Natural killer cell (primary cell): Measurements from ENCODE around the gene TTF1. TPM values are rescaled to one million over a fixed set of nuclear protein-coding genes. Genes with fewer than 3 reads are reported as not detected.

ENCODE experiments used
- ATAC-seq, 3 donors: fragments of 150-1000 bp in 2 of 3; fragments of 200-7000 bp in 1 of 3; cut with Tn5 transposase; 1 replicate in 1 of 3; 2 replicates in 2 of 3; pipeline ENCODE4 v1.10.0; 2021; ENCODE audit warnings: mild to moderate bottlenecking in 2 of 3, moderate library complexity in 2 of 3
- DNase-seq, 2 donors: peaks; one replicate each; pipeline versions ENCODE4 v3.0.0 to v3.0.0-alpha.2; 2013 to 2021; ENCODE audit warnings: mixed read lengths in 1 of 2
- H3K27ac ChIP-seq: one replicate; pipeline ENCODE4 v1.5.1; 2013; ENCODE audit warnings: mild to moderate bottlenecking, low read length
- H3K27me3 ChIP-seq: one replicate; pipeline ENCODE4 v1.6.1; 2013; ENCODE audit warnings: low read length; ENCODE audit not compliant: control insufficient read depth, insufficient read depth
- H3K36me3 ChIP-seq: one replicate; pipeline ENCODE4 v1.6.1; 2013; ENCODE audit warnings: low read length; ENCODE audit not compliant: control insufficient read depth, insufficient read depth
- H3K4me1 ChIP-seq: one replicate; pipeline ENCODE4 v1.6.1; 2013; ENCODE audit warnings: low read length; ENCODE audit not compliant: control insufficient read depth, insufficient read depth
- H3K4me3 ChIP-seq: one replicate; pipeline ENCODE4 v1.5.1; 2013; ENCODE audit warnings: low read length
- H3K9me3 ChIP-seq: one replicate; pipeline ENCODE4 v1.6.1; 2013; ENCODE audit warnings: low read length; ENCODE audit not compliant: control insufficient read depth, insufficient read depth
- H3K27ac Mint-ChIP-seq, 2 donors: one replicate each; pipeline ENCODE4 v1.8.0; 2022; ENCODE audit warnings: mild to moderate bottlenecking in 2 of 2, mixed read lengths in 2 of 2, moderate library complexity in 1 of 2
- H3K27me3 Mint-ChIP-seq, 2 donors: one replicate each; pipeline ENCODE4 v1.8.0; 2022; ENCODE audit warnings: low read depth in 2 of 2, mixed read lengths in 2 of 2
- H3K36me3 Mint-ChIP-seq: one replicate; pipeline ENCODE4 v1.8.0; 2022; ENCODE audit warnings: mixed read lengths
- H3K4me1 Mint-ChIP-seq, 2 donors: one replicate each; pipeline ENCODE4 v1.8.0; 2022; ENCODE audit warnings: mixed read lengths in 2 of 2
- H3K4me3 Mint-ChIP-seq: one replicate; pipeline ENCODE4 v1.8.0; 2022; ENCODE audit warnings: mild to moderate bottlenecking, moderate library complexity, mixed read lengths
- H3K9me3 Mint-ChIP-seq, 2 donors: one replicate each; pipeline ENCODE4 v1.8.0; 2022; ENCODE audit warnings: mixed read lengths in 2 of 2
- WGBS: methylation state at CpG from one replicate; pipeline ENCODE4 v1.1.7; 2013; ENCODE audit warnings: missing lambda C conversion rate; ENCODE audit not compliant: insufficient coverage; 5-methylcytosine and 5-hydroxymethylcytosine counted together
- intact Hi-C: fragments of 100-400 bp; cut with micrococcal nuclease; formaldehyde crosslinking; loops from one replicate; pipeline ENCODE4 v1.14.2; 2022
- total RNA-seq, 4 donors: library from RNA; stranded (reverse); fragments of 120-200 nt in 1 of 4; gene quantifications; one replicate each; pipeline versions ENCODE4 v1.2.3 to v1.2.4, GENCODE V29; 2013 to 2022
- TF ChIP-seq, protein P1 (sequence below): fragments of 200-600 bp; IDR thresholded peaks from one replicate; pipeline ENCODE4 v1.8.0; 2022; ENCODE audit warnings: antibody characterized with exemption

TTF1 gene
- total RNA-seq, 3 donors from 2014 or later (not counting 1 experiment from before 2014, with no cell fraction given) = 11.2 to 14.5 (median 12.9) TPM

DNA sequence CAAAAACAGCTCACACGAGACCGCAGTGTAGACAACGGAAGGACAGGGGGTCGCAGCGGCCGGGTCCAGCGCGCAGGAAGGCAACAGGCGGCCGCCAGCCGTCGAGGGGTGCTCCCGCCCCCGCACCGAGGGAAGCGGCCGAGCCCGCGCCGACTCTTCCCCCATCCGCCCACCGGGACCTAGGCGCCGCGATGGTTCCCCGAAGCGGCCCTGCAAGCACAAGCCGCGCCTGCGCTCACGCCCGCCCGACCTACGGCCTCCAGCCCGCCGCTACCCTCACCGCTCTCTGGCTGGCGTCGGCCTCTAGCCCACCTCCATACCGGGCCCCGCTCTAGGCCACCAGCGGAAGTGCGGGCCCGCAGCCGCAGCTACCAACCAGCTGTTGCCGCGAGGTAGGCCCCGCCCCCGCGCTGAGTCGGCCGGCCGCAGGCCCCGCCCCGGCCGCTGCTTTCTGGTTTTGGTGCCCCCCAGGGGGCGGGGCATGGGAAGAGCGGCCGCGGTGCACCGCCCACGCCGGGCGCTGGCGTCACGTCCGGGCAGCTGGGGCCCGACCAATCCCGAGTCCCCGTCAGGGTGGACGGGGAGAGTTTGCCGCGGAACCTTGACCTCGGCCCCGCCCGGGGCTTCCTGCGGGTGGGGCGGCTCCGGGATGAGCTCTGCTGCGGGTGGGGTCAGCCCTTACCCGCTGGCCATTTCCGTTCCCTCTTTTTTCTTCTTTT lies 51.8 kb downstream of the TTF1 start, which contains the start of gene SETX:
Gene SETX, minus strand, starts transcription at position 350 of the 719 bp plus-strand sequence. CDS start 5,558 bp downstream, outside the sequence.
- under 1% methylated on average over 82 of the region's 82 CpGs for WGBS
- H3K4me1 ChIP-seq = peaks cover 45% of the 10 kb centered on the region
- H3K4me3 ChIP-seq = peak within 1 kb of the TSS; percentile 95
- H3K4me3 Mint-ChIP-seq = peak within 1 kb of the TSS; percentile 96
- peaks cover 36 to 45% of the 10 kb centered on the region in 2 donors for H3K4me1 Mint-ChIP-seq
- ATAC-seq = peak; percentile 81 to 92 (median 85)
- H3K9me3 Mint-ChIP-seq = no peaks in the 10 kb centered on the region
- intact Hi-C loops = loop anchor here (10.0 kb wide), 3 partner anchors 50 to 1120 kb away; partner anchors contain the start of gene TTF1
- H3K36me3 Mint-ChIP-seq = peaks cover 13% of the 10 kb centered on the region
- no peaks in the 10 kb centered on the region for H3K27me3 Mint-ChIP-seq
- peak within 1 kb of the TSS; percentile 97 for H3K27ac ChIP-seq
- no peaks in the 10 kb centered on the region for H3K27me3 ChIP-seq
- peak within 1 kb of the TSS; percentile 77 to 96 for H3K27ac Mint-ChIP-seq
- H3K36me3 ChIP-seq = peaks cover 20% of the 10 kb centered on the region
- DNase-seq = peak; percentile 92 to 97
- TF ChIP-seq, protein P1, sequence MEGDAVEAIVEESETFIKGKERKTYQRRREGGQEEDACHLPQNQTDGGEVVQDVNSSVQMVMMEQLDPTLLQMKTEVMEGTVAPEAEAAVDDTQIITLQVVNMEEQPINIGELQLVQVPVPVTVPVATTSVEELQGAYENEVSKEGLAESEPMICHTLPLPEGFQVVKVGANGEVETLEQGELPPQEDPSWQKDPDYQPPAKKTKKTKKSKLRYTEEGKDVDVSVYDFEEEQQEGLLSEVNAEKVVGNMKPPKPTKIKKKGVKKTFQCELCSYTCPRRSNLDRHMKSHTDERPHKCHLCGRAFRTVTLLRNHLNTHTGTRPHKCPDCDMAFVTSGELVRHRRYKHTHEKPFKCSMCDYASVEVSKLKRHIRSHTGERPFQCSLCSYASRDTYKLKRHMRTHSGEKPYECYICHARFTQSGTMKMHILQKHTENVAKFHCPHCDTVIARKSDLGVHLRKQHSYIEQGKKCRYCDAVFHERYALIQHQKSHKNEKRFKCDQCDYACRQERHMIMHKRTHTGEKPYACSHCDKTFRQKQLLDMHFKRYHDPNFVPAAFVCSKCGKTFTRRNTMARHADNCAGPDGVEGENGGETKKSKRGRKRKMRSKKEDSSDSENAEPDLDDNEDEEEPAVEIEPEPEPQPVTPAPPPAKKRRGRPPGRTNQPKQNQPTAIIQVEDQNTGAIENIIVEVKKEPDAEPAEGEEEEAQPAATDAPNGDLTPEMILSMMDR = no peak
- H3K9me3 ChIP-seq = no peaks in the 10 kb centered on the region

DNA sequence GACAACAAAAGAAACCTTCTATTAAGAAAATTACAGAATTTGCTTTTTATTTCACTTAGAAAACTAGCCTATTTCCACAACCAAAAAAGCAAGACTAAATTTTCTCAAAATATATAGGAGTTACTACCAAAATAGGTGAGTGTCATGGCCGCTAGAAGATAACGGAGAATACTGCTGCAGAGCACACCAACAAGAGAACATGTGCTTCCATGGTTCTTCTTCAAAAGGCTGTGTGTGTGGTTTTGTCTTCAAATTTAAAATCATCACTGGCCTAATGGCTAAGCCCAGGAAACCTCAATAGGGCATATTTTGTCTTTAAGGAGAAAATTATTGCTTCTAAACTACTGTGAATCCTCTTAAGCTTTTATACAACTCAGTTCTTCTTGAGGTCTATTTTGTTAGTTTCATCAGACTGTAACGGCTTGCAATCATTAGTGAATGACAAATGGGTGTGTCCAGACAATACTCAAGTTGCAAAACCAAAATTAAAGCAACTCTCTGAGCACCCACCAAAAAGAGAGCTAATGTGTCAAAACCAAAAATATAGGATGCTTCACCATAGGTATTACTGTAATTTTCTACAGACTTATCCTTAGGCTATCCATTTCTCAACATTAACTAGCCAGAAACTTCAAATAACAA lies 55.1 kb downstream of the TTF1 start:
- DNase-seq = peak in 1 of 2 donors; percentile 17
- peaks cover 46 to 54% of the 10 kb centered on the region in 2 donors for H3K4me1 Mint-ChIP-seq
- no peaks in the 10 kb centered on the region for H3K27me3 Mint-ChIP-seq
- peaks cover 20% of the 10 kb centered on the region for H3K36me3 Mint-ChIP-seq
- H3K4me3 Mint-ChIP-seq = peak overlapping the region; percentile 96
- TF ChIP-seq, protein P1 = no peak
- H3K9me3 ChIP-seq = no peaks in the 10 kb centered on the region
- no peaks in the 10 kb centered on the region for H3K27me3 ChIP-seq
- intact Hi-C loops = loop anchor here (2.0 to 10.0 kb wide), 4 partner anchors 53 to 1117 kb away; partner anchors contain the start of gene TTF1
- peak overlapping the region; percentile 77 to 96 for H3K27ac Mint-ChIP-seq
- ATAC-seq = no peak
- H3K36me3 ChIP-seq = peaks cover 51% of the 10 kb centered on the region
- H3K27ac ChIP-seq = peak overlapping the region; percentile 84
- 31% methylated on average over 3 of the region's 3 CpGs for WGBS
- H3K4me3 ChIP-seq = peak overlapping the region; percentile 46
- H3K9me3 Mint-ChIP-seq = no peaks in the 10 kb centered on the region
- H3K4me1 ChIP-seq = peaks cover 56% of the 10 kb centered on the region

DNA sequence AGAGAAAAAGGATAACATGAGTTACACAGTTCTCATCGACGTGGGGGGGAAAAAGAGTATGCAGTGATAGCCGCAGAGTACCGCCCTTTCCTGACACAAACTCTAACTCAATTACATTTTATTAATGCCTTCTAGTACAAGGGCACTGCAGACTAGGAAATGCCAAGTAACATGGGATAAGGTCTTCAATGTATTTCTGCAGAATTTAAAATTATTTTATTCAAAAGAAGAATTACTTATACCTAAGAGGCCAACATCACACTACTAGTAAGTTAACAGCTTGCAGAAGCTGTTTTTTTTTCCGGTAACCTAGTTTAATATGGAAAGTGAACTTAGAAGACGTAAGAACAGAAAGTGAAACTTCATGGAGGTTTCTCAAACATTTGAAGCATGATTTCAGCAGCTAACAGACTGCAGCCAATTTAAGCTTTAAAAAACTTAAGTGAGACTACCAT lies 55.8 kb downstream of the TTF1 start:
- ATAC-seq (peak; percentile 20 to 52 (median 39)), DNase-seq (peak; percentile 25 to 76)
- H3K27me3 Mint-ChIP-seq = no peaks in the 10 kb centered on the region
- peaks cover 46 to 54% of the 10 kb centered on the region in 2 donors for H3K4me1 Mint-ChIP-seq
- no peaks in the 10 kb centered on the region for H3K9me3 Mint-ChIP-seq
- peak overlapping the region; percentile 96 for H3K4me3 Mint-ChIP-seq
- TF ChIP-seq, protein P1 = no peak
- Histone ChIP-seq H3K27ac (peak overlapping the region; percentile 84), H3K9me3 (no peaks in the 10 kb centered on the region), H3K36me3 (peaks cover 57% of the 10 kb centered on the region), H3K27me3 (no peaks in the 10 kb centered on the region), H3K4me3 (peak overlapping the region; percentile 46), H3K4me1 (peaks cover 56% of the 10 kb centered on the region)
- peaks cover 20% of the 10 kb centered on the region for H3K36me3 Mint-ChIP-seq
- 0% methylated on average over 1 of the region's 6 CpGs for WGBS
- intact Hi-C loops = loop anchor here (2.0 to 10.0 kb wide), 4 partner anchors 54 to 1116 kb away; partner anchors contain the start of gene TTF1
- peak overlapping the region; percentile 77 to 96 for H3K27ac Mint-ChIP-seq
